Gastrocnemius medialis (tissue), 4 donors: ENCODE measurements around the gene SURF6. TPM values are rescaled to one million over a fixed set of nuclear protein-coding genes. Genes with fewer than 3 reads are reported as not detected.
A peak's percentile ranks its signal among the peaks of the same experiment; 100 is the strongest.

ENCODE experiments used
- ATAC-seq, 2 donors: fragments of 150-250 bp; one replicate each; pipeline ENCODE4 v1.9.1; 2016
- DNase-seq, 2 donors: peaks; one replicate each; pipeline ENCODE4 v3.0.0-alpha.2; 2019
- H3K27ac ChIP-seq, 4 donors: fragments of 200-600 bp; sonication (generic); 1 replicate in 1 of 4; 2 replicates in 3 of 4; pipeline ENCODE4 v1.5.1; 2016 to 2018; ENCODE audit warnings: mild to moderate bottlenecking in 2 of 4, moderate library complexity in 1 of 4
- H3K27me3 ChIP-seq, 3 donors: fragments of 200-600 bp; sonication (generic) in 2 of 3; 1 replicate in 1 of 3; 2 replicates in 2 of 3; pipeline versions ENCODE4 v1.5.1 to v1.6.0; 2016 to 2019; ENCODE audit warnings: mild to moderate bottlenecking in 1 of 3, moderate library complexity in 1 of 3
- H3K36me3 ChIP-seq, 2 donors: fragments of 200-600 bp; sonication (generic) in 1 of 2; one replicate each; pipeline ENCODE4 v1.5.1; 2017 to 2018
- H3K4me1 ChIP-seq, 2 donors: fragments of 200-600 bp; sonication (generic) in 1 of 2; one replicate each; pipeline ENCODE4 v1.5.1; 2016 to 2017; ENCODE audit warnings: mild to moderate bottlenecking in 2 of 2
- H3K4me3 ChIP-seq, 4 donors: fragments of 200-600 bp; sonication (generic) in 3 of 4; 1 replicate in 1 of 4; 2 replicates in 3 of 4; pipeline ENCODE4 v1.5.1; 2016 to 2019; ENCODE audit warnings: mild to moderate bottlenecking in 2 of 4
- H3K9me3 ChIP-seq, 3 donors: fragments of 200-600 bp; sonication (generic) in 2 of 3; 1 replicate in 1 of 3; 2 replicates in 2 of 3; pipeline ENCODE4 v1.5.1; 2016 to 2019
- CTCF ChIP-seq, 5 experiments: fragments of 450-650 bp in 3 of 5; fragments of 200-600 bp in 2 of 5; sonication (generic) in 2 of 5; IDR thresholded peaks in 4 of 5; conservative IDR thresholded peaks in 1 of 5; 1 replicate in 4 of 5; 2 replicates in 1 of 5; pipeline ENCODE4 v1.5.1; 2016 to 2019; ENCODE audit warnings: antibody characterized with exemption in 5 of 5, mild to moderate bottlenecking in 3 of 5, moderate library complexity in 3 of 5
- POLR2A ChIP-seq, 2 donors: fragments of 450-650 bp; IDR thresholded peaks; one replicate each; pipeline ENCODE4 v1.6.1; 2017; ENCODE audit warnings: antibody characterized with exemption in 2 of 2, mild to moderate bottlenecking in 2 of 2, moderate library complexity in 2 of 2
- in situ Hi-C, 4 donors: fragments of 200-750 bp; cut with MboI; loops; one replicate each; pipeline versions ENCODE4 v1.15.0 to v1.8.0; 2017; ENCODE audit warnings: low sequenced_read_pairs in 4 of 4
- intact Hi-C: fragments of 100-400 bp; cut with DNase I; formaldehyde crosslinking; loops from one replicate; pipeline ENCODE4 v1.15.1; 2023; ENCODE audit warnings: low total_unique reads
- total RNA-seq, 4 donors: library from RNA; depleted of rRNA; stranded (reverse); fragments of >200 nt; gene quantifications; one replicate each; pipeline versions ENCODE4 v1.1.0 to v1.2.3, GENCODE V29; 2016

SURF6 gene
- total RNA-seq, 4 donors from 2014 or later = 13.4 to 34.2 (median 28.0) TPM

DNA sequence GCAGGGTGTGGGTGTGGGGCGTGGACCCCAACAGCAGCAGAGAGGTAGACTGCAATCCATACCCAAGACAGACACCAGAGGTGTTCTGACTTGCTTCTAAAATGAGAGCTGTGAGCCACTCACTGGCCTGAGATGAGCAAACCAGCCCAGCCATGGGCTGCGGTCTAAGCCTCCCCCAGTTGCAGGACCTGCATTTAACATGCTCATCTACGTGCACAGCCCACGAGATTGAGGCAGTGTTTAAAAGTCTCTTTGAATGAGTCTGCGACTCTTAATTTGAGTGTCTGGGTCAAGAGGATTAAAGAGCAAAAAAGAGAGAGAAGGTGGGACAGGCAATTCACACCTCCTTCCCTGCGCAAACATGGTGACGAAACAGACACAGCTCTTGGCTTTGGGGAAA, 33.9 kb upstream of the SURF6 start:
- no peak overlapping the region for H3K4me3 ChIP-seq
- no peaks in the 10 kb centered on the region for H3K9me3 ChIP-seq
- intact Hi-C loops = loop anchor here (10.0 kb wide), 1 partner anchor 655 kb away; the partner anchor contains the start of gene BRD3OS
- peak overlapping the region in 2 of 4 donors; percentile 17 to 56 for H3K27ac ChIP-seq
- ATAC-seq = no peak
- no peak for DNase-seq
- no peaks in the 10 kb centered on the region for H3K27me3 ChIP-seq
- H3K36me3 ChIP-seq = peaks cover 0 to 23% of the 10 kb centered on the region in 2 donors
- peaks cover 64 to 69% of the 10 kb centered on the region in 2 donors for H3K4me1 ChIP-seq
- TF ChIP-seq CTCF (IDR thresholded peaks at IDR 0.05 in 4 of 5, conservative IDR thresholded peaks at IDR 0.05 in 1 of 5) (no peak), POLR2A (IDR thresholded peaks at IDR 0.05) (no peak)
- in situ Hi-C loops = no loop called here

DNA sequence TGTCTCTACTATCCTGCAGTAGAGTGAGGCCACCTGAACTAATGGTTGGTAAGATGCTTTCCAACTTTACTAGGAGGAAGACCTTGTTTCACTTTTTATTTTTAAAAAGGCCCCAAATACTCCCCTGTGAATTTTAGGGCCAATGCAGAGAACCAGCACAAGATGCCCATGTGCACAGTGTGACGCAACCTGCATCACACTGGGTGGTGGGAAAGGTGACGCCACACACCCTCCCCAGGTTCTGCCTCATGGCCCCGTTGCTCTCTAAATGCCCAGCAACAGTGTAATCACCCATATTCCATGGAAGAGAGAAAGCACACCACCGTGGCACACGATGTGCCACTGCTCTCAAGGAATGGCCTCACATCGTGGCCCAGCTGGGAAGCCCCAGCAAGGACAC, 33.4 kb upstream of the SURF6 start:
- no peak for TF ChIP-seq CTCF (IDR thresholded peaks at IDR 0.05 in 4 of 5, conservative IDR thresholded peaks at IDR 0.05 in 1 of 5)
- TF ChIP-seq POLR2A (IDR thresholded peaks at IDR 0.05) = no peak
- peaks cover 60 to 64% of the 10 kb centered on the region in 2 donors for H3K4me1 ChIP-seq
- DNase-seq = no peak

DNA sequence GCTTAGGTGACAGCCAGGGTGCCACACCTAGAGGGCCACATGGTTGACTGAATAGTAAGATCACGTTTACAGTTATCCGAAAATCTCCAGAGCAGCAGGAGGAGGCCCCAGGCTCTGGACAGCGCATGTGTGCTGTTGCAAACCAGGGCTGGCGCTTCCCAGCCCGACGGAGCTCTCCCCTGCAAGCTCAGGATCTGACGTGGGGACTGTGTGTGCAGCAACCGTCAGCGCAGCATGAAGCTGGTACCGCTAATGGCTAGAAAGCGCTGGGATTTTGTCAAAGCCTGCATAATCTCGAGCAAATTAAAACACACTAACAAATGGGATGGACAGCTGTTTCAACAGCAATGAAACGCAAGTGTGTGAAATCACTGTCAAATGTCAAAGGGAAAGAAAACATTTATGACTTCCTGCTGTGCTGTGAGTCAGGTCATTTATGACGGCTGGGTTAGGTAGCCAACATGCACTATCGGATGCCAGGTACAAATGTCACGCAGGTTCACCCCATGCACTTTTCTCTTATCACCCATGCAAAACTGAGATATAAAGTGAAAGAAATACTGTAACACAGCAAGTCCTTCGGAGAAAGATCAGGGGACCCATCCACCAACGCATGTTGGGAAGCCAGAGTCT, 32.4 kb upstream of the SURF6 start:
- in situ Hi-C loops = no loop called here
- H3K4me1 ChIP-seq = peaks cover 54 to 57% of the 10 kb centered on the region in 2 donors

More for the DNA sequence above, 33.4 kb upstream of the SURF6 start:
- intact Hi-C loops = no loop called here
- ATAC-seq = no peak
- in situ Hi-C loops = no loop called here
- peaks cover 0 to 28% of the 10 kb centered on the region in 2 donors for H3K36me3 ChIP-seq
- peak overlapping the region in 3 of 4 donors; percentile 6 to 56 (median 17) for H3K27ac ChIP-seq
- H3K4me3 ChIP-seq = no peak overlapping the region
- no peaks in the 10 kb centered on the region for H3K27me3 ChIP-seq
- no peaks in the 10 kb centered on the region for H3K9me3 ChIP-seq

DNA sequence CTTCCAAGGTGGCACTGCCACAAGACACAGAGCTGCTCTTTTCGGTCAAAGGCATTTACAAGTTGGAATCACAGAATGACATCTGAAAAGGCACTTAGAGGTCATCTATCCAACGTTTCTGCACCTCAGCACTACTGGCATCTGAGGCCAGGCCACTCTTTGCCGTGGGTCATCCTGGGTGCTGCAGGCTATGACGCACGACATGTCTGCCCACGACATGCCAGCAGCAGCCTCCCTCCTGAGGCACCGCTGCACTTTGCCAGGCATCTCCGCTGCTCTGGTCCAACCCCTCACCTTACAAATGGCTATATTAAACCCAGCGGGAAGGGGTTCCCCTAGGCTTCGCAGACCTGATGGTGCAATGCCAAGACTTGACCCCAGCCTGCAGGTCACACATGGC, 31.8 kb upstream of the SURF6 start:
- DNase-seq (no peak), ATAC-seq (no peak)
- H3K27ac ChIP-seq = peak overlapping the region in 3 of 4 donors; percentile 7 to 56 (median 12)
- peaks cover 0 to 43% of the 10 kb centered on the region in 2 donors for H3K36me3 ChIP-seq
- TF ChIP-seq CTCF (IDR thresholded peaks at IDR 0.05 in 4 of 5, conservative IDR thresholded peaks at IDR 0.05 in 1 of 5) (no peak), POLR2A (IDR thresholded peaks at IDR 0.05) (no peak)
- H3K4me3 ChIP-seq = no peak overlapping the region
- peaks cover 51 to 52% of the 10 kb centered on the region in 2 donors for H3K4me1 ChIP-seq
- no peaks in the 10 kb centered on the region for H3K9me3 ChIP-seq
- no peaks in the 10 kb centered on the region for H3K27me3 ChIP-seq
- intact Hi-C loops = no loop called here
- in situ Hi-C loops = no loop called here

More for the DNA sequence above, 32.4 kb upstream of the SURF6 start:
- DNase-seq (no peak), ATAC-seq (peak in 1 of 2 donors; percentile 48)
- intact Hi-C loops = no loop called here
- no peaks in the 10 kb centered on the region for H3K9me3 ChIP-seq
- H3K4me3 ChIP-seq = peak overlapping the region in 1 of 4 donors; percentile 10
- H3K36me3 ChIP-seq = peaks cover 0 to 38% of the 10 kb centered on the region in 2 donors
- no peak for TF ChIP-seq CTCF (IDR thresholded peaks at IDR 0.05 in 4 of 5, conservative IDR thresholded peaks at IDR 0.05 in 1 of 5)
- TF ChIP-seq POLR2A (IDR thresholded peaks at IDR 0.05) = no peak
- peak overlapping the region in 3 of 4 donors; percentile 12 to 56 (median 17) for H3K27ac ChIP-seq
- H3K27me3 ChIP-seq = no peaks in the 10 kb centered on the region
